Measurements from ENCODE around the gene DYNLT2.
A peak's percentile ranks its signal among the peaks of the same experiment; 100 is the strongest.
"Not testable (repeated sequence)": the region's sequence is repeated elsewhere in the genome, so short reads cannot be mapped to it uniquely, and the experiment has no call there.

DYNLT2 gene

GRCh38 chr6:169726963-169727362, 24.4 kb downstream of the DYNLT2 start:
- no peak for DNase-seq

- peak in 1 of 3 experiments; percentile 46 for DNase-seq
Measured at GRCh38 chr6:169726049-169726400, 25.3 kb downstream of the DYNLT2 start.

- DNase-seq = peak in 2 of 3 experiments; percentile 28 to 89
Measured at GRCh38 chr6:169725125-169726048, 26.0 kb downstream of the DYNLT2 start.

- DNase-seq = peak; percentile 67 to 98 (median 92)
Measured at GRCh38 chr6:169724494-169725124, 26.8 kb downstream of the DYNLT2 start, which contains the start of gene PHF10. PHF10 (minus strand) TSS chr6:169724500; CDS start chr6:169723931, 569 bp downstream.

- DNase-seq = peak in 2 of 3 experiments; percentile 53 to 81
Measured at GRCh38 chr6:169723991-169724493, 27.3 kb downstream of the DYNLT2 start.

- peak; percentile 40 to 73 (median 70) for DNase-seq
Measured at GRCh38 chr6:169723200-169723909, 28.0 kb downstream of the DYNLT2 start.

- DNase-seq = peak; percentile 23 to 70 (median 43)
Measured at GRCh38 chr6:169722362-169723199, 28.8 kb downstream of the DYNLT2 start.

GRCh38 chr6:169720207-169720855, 31.0 kb downstream of the DYNLT2 start:
- DNase-seq = no peak

- no peak for DNase-seq
Measured at GRCh38 chr6:169719117-169719516, 32.3 kb downstream of the DYNLT2 start.

- no peak for DNase-seq
Measured at GRCh38 chr6:169714595-169714994, 36.8 kb downstream of the DYNLT2 start.

- DNase-seq = no peak
Measured at GRCh38 chr6:169714178-169714577, 37.2 kb downstream of the DYNLT2 start.

GRCh38 chr6:169710009-169710408, 41.4 kb downstream of the DYNLT2 start:
- DNase-seq = no peak

GRCh38 chr6:169709293-169709692, 42.1 kb downstream of the DYNLT2 start:
- no peak for DNase-seq

GRCh38 chr6:169707772-169708171, 43.6 kb downstream of the DYNLT2 start:
- no peak for DNase-seq

GRCh38 chr6:169702840-169703246, 48.5 kb downstream of the DYNLT2 start:
- DNase-seq = no peak

GRCh38 chr6:169701954-169702839, 49.2 kb downstream of the DYNLT2 start, which contains the start of the genes C6orf120 and WDR27:
C6orf120 (plus strand) TSS chr6:169702126; CDS start chr6:169702460, 334 bp downstream.
WDR27 (minus strand) TSS chr6:169702029; CDS start chr6:169689005, 13,024 bp downstream.
- peak; percentile 96 to 99 (median 99) for DNase-seq

GRCh38 chr6:169701311-169701953, 49.9 kb downstream of the DYNLT2 start:
- DNase-seq = peak; percentile 31 to 83 (median 71)

- peak in 1 of 3 experiments; percentile 31 for DNase-seq
Measured at GRCh38 chr6:169700296-169700695, 51.1 kb downstream of the DYNLT2 start.

GRCh38 chr6:169697115-169697514, 54.3 kb downstream of the DYNLT2 start:
- DNase-seq = not testable (repeated sequence)

GRCh38 chr6:169695131-169695530, 56.2 kb downstream of the DYNLT2 start:
- no peak for DNase-seq
